Panc1 (cell line): ENCODE data around the gene VSIG8.

ENCODE experiments used
- CTCF ChIP-seq: fragments of 450-650 bp; IDR thresholded peaks from 2 replicates; pipeline ENCODE4 v1.5.1; 2017; ENCODE audit warnings: mild to moderate bottlenecking
- REST ChIP-seq, 2 experiments: IDR thresholded peaks; 2 replicates each; pipeline ENCODE4 v1.6.1; 2011 to 2012; ENCODE audit warnings: low read depth in 2 of 2, control low read depth in 1 of 2, low read length in 1 of 2, mild to moderate bottlenecking in 1 of 2, moderate library complexity in 1 of 2; ENCODE audit not compliant: insufficient read depth in 1 of 2

- no peak for TF ChIP-seq CTCF
- no peak for TF ChIP-seq REST (IDR thresholded peaks at IDR 0.05; ENCODE audit: insufficient read depth in 1 of 2, low read depth in 2 of 2, low read length in 1 of 2)
Observed at GRCh38 chr1:159825564-159825963, 36.9 kb downstream of the VSIG8 start.
